ENCODE data around the gene ROCK1.

ROCK1 gene

DNA sequence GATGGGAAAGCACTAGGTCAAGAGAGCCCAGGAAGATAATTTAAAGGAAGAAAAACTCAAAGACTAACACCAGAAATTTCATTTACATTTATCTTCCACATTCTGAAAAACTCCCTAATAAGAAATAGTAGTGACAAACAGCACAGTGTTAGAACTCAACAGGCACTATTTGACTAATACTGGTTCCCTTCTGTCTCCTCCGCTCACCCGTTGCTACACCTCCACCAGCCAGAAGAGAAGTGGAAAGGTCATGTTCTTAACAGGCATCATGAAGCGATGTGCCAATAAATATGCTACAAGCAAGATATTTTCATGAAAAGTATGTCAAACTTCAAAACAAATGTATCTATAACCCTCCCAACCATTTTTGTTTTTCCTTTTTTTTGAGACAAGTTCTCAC lies 5.7 kb downstream of the ROCK1 start:
- DNase-seq (ENCODE audit: low spot score), result no peak

DNA sequence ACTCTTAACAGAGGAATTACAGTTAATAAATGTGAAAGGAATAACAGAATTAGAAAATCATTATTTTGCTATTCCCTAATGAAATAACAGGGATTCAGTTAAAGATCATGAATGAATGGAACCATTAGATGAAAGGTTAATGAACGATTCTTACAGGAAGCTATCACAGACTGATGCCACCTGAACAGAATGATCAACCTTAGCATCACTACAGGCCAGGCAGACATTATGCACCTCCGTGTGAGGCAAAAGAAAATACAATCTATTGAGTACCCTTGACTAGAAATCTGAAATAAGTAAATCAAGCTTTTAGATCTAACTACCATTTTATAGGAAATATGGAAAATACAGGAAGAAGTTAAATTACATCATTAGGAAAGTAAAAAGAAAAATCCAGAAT lies 10.4 kb downstream of the ROCK1 start:
- DNase-seq (ENCODE audit: low spot score), result no peak

DNA sequence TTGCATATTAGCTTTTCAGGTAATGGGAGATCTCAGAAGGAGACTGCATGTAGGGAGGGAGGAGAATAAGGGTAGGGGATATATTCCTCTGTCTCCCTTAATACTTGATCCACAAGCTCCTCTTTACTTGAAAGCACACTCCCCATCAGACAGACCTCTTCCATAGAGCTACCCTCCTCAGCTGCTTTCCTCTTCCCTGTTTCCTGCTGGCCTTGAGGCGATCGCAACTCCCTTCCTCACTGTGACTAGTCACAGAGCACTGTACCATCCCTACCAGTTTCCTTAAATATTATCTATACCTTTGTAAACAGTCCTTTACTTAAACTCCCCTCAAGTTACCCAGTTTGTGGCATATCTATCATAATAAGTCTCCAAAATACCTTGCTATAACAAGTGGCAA lies 10.9 kb downstream of the ROCK1 start:
- DNase-seq (ENCODE audit: low spot score), result no peak

DNA sequence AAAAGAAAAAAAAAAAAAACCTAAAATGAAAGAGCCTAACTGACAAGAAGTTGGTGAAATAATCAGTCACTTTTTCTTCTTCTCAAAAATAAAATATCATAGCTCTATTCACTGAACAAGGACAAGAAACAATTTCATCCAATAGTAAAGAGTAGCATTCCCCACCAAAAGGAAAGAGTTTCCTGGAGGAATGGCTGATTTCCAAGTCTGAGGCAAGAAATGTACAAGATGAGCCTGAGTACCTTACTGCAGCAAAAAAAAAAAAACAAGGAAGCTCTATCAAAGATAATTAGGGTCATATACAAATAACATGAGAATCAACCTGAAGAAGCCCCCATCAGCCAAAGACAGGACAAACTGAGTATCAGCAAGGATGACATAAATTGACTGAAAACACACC lies 11.5 kb downstream of the ROCK1 start:
- no peak for DNase-seq (ENCODE audit: low spot score)

DNA sequence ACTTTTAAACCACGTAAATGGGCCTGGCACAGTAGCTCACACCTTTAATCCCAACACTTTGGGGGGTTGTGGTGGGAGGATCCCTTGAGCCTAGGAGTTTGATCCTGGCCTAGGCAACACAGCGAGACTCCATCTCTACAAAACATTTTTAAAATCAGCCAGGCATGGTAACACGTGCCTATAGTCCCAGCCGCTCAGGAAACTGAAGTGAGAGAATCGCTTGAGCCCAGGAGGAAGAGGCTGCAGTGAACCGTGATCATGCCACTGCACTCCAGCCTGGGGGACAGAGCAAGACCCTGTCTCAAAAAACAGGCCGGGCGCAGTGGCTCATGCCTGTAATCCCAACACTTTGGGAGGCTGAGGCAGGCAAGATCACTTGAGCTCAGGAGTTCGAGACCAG lies 12.2 kb downstream of the ROCK1 start:
- DNase-seq (ENCODE audit: low spot score), result no peak

DNA sequence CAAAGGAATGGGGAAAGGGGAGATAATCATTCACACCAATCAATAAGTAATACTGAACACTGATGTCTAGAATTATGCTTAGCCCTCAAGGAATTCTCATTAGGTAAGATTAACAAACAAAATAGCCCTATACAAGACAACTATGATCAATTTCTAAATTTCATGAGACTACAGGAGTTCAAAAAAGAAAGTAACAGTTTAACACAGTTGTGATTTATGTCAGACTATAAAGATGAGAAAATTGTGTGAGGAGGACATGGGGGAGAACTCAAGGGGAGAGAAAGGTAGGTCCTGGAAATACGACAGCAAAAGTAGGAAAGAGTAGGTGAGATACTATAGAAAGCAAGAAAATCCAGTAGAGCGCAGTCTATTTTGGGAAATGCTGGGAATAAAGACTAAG lies 14.9 kb downstream of the ROCK1 start:
- no peak for DNase-seq (ENCODE audit: low spot score)

DNA sequence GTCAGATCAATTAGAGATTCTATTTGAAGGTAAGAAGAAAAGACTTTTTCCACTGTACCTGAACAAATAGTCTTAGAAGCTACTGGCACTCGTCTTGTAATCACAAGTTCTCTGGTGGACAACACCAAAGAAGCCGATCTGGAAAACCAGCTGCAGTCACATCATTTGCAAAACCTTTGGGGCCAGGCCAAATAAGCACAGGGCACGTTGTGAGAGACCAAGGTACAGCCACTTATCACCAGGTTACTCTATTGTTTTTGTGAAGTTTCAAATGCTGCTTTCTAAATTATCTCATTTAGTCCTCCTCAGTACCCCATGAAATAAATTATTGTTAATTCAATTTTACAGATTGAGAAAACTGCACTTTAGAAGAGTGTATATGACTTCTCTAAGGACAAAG lies 18.5 kb downstream of the ROCK1 start:
- no peak for DNase-seq (ENCODE audit: low spot score)

DNA sequence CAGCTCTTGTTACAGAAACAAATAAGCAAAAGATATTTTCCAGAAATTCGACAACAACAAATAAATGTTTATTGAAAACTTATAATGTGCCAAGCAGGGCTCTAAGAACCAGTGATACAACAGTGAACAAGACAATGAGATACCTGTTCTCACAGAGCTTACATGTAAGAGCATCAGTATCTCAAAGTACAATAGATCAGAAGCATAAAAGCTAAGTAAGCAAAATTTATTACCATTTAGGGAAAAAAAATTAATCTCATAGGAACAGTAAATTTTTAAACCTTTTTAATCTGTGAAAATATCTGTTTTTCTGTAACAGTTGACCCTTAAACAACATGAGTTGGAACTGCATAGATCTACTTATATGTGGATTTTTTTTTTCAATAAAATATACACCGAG lies 20.9 kb downstream of the ROCK1 start:
- DNase-seq (ENCODE audit: low spot score), result no peak

DNA sequence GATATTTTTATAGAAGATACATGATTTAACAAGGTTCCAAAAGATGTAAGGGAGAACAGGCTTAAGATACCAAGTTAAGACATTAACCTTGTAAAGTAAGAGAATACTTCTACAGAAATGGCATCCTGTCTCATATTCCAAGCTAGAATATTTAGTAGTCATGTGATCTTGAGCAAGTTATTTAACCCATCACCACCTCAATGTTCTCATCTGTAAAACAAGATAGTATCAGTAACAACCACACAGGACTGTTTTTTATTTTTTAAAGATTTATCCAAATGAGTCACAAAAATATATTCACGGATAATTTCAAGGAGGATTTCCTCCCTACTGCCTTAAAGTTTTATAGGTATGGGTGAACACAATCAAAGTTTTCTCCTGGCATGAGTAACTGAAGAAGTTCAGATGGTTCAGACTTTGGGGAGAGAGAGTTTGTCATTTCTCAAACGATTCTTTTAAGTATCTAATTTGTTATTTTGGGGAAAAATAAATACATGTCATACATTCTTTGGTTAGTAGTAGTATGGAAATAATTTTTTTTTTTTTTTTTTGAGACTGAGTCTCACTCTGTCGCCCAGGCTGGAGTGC lies 25.9 kb downstream of the ROCK1 start:
- DNase-seq (ENCODE audit: low spot score), result no peak

DNA sequence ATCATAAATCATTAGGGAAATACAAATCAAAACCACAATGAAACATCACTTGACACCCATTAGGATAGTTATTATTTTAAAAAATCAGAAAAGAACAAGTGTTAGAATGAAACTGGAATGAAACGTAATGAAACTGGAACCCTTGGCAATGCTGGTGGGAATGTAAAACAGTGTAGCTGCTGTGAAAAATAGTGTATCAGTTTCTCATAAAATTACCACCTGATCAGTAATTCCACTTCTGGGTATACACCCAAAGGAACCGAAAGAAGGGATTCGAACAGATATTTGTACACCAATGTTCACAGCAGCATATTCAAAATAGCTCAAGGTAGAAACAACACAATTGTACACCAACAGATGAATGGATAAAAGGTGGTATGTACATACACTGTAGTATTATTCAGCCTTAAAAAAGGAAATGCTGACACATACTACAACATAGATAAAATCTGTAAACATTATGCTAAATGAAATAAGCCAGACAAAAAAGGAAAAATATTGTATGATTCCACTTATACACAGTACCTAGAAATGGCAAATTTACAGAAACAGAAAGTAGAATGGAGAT lies 27.0 kb downstream of the ROCK1 start:
- DNase-seq (ENCODE audit: low spot score), result no peak

DNA sequence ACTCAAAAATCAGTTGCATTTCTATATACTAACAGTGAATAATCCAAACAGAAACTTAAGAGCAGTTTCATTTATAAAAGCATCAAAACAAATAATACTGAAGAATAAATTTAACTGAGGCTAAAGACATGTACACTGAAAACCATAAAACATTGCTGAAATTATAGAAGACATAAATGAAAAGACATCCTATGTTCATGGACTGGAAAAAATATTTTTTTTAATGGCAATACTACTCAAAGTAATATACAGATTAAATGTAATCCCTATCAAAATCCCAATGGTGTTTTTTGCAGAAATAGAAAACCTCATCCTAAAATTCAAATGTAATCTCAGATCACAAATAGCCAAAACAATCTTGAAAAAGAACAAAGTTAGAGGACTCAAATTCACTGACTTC lies 28.6 kb downstream of the ROCK1 start:
- no peak for DNase-seq (ENCODE audit: low spot score)

DNA sequence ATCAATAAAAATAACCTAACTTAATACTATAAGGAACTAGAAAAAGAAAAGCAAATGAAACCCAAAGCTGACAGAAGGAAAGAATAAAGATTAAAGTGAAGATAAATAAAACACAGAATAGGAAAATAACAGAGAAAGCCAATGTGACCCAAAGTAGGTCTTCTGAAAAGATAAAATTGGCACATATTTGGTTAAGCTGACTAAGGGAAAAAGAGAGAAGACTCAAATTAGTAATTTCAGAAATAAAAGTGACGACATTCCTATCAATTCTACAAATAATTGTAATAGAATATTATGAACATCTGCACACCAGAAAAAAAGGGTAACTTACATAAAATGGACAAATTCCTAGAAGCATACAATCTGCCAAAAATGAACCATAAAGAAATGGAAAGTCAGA lies 30.2 kb downstream of the ROCK1 start:
- no peak for DNase-seq (ENCODE audit: low spot score)

DNA sequence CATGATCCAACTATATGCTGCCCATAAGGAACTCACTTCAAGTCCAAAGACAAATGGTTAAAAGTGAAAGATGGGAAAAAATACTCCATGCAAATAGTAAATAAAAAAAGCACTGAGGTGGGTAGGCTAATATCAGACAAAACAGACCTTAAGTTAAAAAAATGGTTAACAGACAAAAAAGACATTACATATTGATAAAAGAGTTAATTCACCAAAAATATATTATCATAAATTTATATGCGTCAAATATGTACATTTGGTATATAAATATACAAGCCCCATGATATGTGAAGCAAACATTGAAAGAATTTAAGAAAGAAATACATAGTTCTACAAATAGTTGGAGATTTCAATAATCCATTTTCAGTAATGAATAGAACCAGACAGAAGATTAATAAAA lies 31.0 kb downstream of the ROCK1 start:
- DNase-seq (ENCODE audit: low spot score), result no peak

DNA sequence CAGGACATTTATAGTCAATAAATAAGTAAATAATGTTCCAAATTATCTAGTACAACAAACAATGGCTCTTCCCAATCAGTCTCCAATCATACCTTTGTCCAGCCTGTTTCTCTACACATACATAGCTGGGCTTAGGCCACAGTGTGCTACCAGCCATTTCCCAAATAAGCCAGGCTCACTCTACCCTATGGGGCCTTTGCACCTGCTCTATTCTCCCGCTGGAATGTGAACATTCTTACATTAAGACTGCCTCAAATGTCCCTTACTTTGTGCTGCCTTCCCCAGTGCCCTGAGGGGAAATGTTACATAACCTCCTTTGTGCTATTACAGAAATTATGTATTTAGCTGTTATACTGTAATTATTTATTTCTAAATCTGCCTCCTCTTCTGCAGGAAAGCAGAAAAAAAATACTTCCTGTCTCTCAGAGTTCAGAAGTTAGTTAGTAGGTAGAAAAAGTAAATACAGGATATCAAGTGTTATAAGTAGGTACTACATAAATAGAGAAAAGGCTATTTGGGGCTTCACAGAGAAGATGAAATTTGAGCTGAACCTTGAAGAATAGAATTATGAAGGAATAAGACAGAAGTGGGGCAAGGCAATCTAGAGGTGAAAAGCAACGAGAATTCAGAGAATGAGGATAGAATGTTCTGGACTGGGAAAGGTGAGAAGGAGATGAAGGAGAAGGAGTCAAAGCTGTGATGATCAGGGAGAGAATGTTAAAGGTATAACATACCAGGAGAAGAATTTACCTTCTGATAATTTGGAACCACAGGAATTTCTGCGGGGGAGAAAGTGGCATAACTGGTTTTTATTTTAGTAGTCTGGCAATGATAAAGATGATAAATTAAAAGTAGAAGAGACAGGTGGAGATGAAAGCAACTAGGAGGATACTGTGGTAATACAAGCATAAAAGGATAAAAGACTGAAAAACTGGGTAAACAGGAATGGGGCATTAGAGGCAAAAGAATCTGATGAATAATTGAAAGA lies 37.0 kb downstream of the ROCK1 start:
- no peak for DNase-seq (ENCODE audit: low spot score)

DNA sequence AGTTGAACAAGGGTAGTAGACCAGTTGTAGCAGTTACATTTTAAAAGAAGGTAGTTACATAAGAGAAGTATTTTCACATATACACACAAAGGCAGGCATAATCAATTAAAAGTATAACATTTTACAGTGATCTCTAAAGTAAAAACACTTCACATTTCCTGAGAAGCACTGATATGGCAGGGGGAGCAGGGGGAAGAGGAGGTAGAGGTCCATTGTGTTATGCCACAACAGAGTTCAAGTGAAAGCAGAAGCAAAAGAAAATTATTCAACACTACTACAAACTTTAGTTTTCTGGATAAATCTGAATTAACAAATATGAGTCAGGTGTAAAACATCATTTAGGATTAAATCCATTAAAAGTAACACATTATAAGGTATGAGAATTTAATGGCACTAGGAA lies 38.4 kb downstream of the ROCK1 start:
- DNase-seq (ENCODE audit: low spot score), result no peak

DNA sequence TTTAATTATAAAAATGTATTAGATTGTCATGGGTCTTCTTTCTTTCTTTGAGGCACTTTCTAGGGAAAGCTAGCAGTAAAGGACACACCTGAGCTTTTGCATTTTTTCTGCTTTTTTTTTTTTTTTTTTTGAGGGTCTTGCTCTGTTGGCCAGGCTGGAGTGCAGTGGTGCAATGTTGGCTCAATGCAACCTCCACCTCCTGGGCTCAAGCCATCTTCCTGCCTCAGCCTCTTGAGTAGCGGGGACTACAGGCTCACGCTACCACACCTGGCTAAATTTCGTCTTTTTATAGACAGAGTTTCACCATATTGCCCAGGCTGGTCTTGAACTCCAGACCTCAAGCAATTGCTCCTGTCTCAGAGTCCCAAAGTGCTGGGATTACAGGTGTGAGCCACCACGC lies 40.5 kb downstream of the ROCK1 start:
- DNase-seq (ENCODE audit: low spot score), result no peak

DNA sequence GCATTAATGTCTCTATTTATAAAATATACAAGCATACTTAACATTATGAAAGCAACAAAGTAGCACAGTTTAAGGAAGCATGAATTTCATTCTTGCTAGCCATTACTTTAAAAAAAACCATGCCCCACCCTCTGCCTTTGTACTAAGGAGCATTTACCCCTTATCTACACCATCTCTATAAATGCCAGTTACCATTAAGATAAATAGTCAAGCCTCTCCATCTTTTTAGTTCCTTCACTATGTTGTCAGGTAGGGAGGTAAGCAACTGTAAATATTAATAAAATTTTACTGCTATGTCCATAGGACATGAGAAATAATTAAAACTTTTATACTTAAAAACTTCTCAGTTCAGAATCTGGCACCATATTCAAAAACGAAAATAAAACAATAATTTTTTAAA lies 42.1 kb downstream of the ROCK1 start:
- DNase-seq (ENCODE audit: low spot score), result no peak

DNA sequence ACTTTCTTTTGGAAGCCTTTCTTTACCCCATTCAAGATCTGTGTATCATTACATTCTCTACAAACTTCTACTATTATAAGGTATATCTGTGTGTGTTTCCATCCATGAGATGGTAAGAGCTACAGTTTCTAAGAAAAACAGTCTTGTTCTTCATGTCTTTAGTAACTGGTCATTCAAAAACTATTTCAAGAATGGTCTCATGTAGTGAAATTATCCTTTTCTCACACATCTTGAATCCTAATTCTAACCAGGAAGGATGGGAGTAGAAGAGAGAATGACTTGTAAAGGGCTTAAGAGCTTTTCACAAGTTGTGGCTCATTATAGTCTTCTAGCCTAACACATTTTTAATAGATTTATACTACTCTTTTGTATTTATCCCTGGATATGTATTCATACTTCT lies 47.3 kb downstream of the ROCK1 start:
- DNase-seq (ENCODE audit: low spot score), result no peak

DNA sequence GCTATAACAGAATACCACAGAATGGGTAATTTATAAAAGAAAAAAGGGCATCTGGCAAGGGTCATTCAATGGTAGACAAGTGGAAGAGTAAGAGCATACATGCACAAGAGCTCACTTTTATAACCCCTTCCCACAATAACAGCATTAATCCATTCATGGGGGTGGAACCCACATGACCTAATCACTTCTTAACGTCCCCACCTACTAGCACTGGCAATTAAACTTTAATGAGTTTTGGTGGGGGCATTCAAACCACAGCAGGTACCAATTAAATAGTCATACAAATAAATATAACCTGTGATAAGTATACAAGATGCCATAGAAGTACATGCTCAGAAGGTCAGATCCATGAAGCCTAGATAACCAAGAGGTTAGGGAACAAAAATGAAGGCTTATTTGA lies 48.6 kb downstream of the ROCK1 start:
- no peak for DNase-seq (ENCODE audit: low spot score)

DNA sequence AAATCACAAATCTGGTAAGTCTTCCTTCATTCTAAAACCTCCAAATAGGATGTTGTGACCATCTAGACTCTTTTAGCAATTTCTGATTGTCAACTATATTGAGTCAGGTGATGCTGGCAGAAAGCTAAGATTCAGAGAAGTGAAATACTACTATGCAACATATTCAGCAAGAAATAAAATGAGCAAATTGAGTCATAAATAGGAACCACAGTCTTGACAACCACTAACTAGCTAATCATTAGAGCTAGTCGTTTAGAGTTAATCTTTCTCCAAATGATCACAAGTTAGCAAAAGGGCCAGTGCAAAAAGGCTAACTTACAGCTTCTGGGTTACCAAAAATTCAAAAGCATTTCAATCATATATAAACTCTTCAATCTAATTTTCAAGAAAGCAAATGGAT lies 54.5 kb downstream of the ROCK1 start:
- DNase-seq (ENCODE audit: low spot score), result no peak

DNA sequence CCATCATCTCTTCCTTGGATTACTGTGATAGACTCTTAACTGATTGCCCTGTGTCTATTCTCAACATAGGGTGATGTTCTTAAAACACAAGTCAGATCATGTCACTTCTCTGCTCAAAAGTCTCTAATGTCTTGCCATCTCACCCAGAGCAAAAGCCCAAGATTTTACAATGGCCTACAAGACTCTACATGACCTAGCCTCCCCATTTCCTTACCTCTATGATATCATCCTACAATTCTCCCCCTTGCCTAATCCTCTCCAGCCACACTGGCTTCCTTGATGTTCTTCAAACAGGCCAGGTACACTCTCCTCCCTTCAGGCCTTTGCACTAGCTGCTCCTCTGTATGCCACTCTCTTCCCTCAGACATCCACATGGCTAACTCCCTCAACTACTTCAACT lies 55.1 kb downstream of the ROCK1 start:
- DNase-seq (ENCODE audit: low spot score), result no peak

DNA sequence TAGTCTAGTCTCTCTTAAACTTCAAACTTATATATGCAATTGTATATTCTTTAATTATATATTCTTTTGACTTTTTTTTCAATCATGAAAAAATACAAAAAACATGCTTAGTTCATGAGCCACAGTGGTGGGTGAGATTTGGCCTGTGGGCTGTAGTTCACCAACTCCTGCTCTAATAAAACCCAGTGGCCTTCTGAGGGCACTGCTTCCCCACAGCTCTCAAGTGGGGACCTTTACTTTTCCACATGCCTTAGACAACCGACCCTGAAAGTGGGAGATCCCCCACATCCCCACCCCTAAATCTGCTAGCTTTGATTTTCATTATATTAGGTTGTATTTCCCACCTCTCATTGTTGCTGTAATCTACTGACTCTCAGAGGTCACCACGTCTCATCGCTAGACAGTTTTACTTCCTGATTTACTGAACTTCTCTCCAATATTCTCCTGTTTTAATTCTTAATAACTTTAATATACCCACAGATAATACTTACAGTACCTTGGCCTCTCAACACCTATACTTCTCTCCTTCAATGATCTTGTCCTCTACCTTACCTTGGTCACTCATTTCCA lies 57.3 kb downstream of the ROCK1 start:
- DNase-seq (ENCODE audit: low spot score), result no peak

DNA sequence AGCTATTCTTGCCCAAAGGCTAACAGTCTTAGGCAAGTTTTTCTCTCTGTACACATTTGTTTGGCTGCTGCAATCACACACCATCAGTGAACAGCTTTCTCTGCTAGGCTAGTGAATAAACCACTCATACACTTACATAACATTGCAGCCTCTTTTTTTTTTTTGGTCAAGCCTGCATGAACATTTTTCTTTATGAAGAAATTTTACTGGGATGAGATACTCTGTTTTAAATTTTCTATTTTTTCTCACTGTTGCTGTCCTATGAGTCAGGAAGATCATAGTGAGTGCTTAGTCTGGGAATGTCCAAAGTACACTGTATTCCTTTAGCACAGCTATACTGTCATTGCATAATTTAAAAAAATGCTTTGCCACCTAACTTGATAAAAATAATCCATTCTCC lies 58.5 kb downstream of the ROCK1 start:
- peak; percentile 47 for DNase-seq (ENCODE audit: low spot score)
